H1 (cell line): ENCODE data around the gene F8. TPM values are rescaled to one million over a fixed set of nuclear protein-coding genes. Genes with fewer than 3 reads are reported as not detected.

Experiments used
- MAFK ChIP-seq: IDR thresholded peaks from 2 replicates; pipeline ENCODE4 v1.6.1; 2012; ENCODE audit warnings: low read depth, mild to moderate bottlenecking, improper control_type of control experiment, low read length
- NRF1 ChIP-seq: IDR thresholded peaks from 2 replicates; pipeline ENCODE4 v1.6.1; 2011; ENCODE audit warnings: mild to moderate bottlenecking, low read depth, low read length, improper control_type of control experiment
- RBBP5 ChIP-seq: IDR thresholded peaks from 2 replicates; pipeline ENCODE4 v1.7.1; 2012; ENCODE audit warnings: low read depth, mild to moderate bottlenecking, inconsistent platforms, low read length, moderate library complexity, borderline replicate concordance
- SAP30 ChIP-seq: fragments of 300-600 bp; sonication (generic); IDR thresholded peaks from 2 replicates; pipeline ENCODE4 v1.7.1; 2012; ENCODE audit warnings: low read length, moderate library complexity, mild to moderate bottlenecking, inconsistent platforms; ENCODE audit not compliant: insufficient read depth, insufficient replicate concordance
- SIX5 ChIP-seq: IDR thresholded peaks from 2 replicates; pipeline ENCODE4 v1.6.1; 2011; ENCODE audit warnings: mild to moderate bottlenecking, low read depth, low read length
- TBP ChIP-seq: IDR thresholded peaks from 2 replicates; pipeline ENCODE4 v1.6.1; 2011; ENCODE audit warnings: low read depth, low read length, improper control_type of control experiment
- polyA plus RNA-seq, 7 experiments: library from polyadenylated mRNA; depleted of rRNA in 3 of 7; stranded (reverse) in 5 of 7; unstranded in 2 of 7; fragments of >200 nt in 5 of 7; fragments of 200-250 nt in 2 of 7; gene quantifications; 1 replicate in 5 of 7; 2 replicates in 1 of 7; 4 replicates in 1 of 7; pipeline versions ENCODE4 v1.2.1 to v1.2.3, GENCODE V29; 2011 to 2013; ENCODE audit warnings: missing spikeins in 2 of 7, mixed read lengths in 2 of 7
- total RNA-seq: library from RNA; stranded (reverse); fragmentation: NEBNext Ultra II Directional; extraction: Animal tissue kit (Norgen Biotek cat#: 25700); gene quantifications from 2 replicates; pipeline ENCODE4 v1.2.1, GENCODE V29; 2021

Gene F8
- total and polyA plus RNA-seq, 2 of the 8 experiments (the other 6 are each of a cell fraction or from before 2014, with no cell fraction given): 1.1 to 2.6 TPM

GRCh38 chrX:155071694-155072280 is 49.3 kb upstream of the F8 start (continued):
- TF ChIP-seq SIX5 (no peak), NRF1 (no peak), MAFK (no peak), TBP (no peak), SAP30 (no peak), RBBP5 (no peak)
